Dedifferentiated amniotic fluid mesenchymal stem cell (primary cell): ENCODE results near the gene PTPN14.
A peak's percentile ranks its signal among the peaks of the same experiment; 100 is the strongest.
"Not testable (repeated sequence)": the region's sequence is repeated elsewhere in the genome, so short reads cannot be mapped to it uniquely, and the experiment has no call there.

ENCODE experiments used
- DNase-seq: peaks from one replicate; pipeline ENCODE4 v3.0.0-alpha.2; 2016; ENCODE audit errors: extremely low spot score

The PTPN14 gene

GRCh38 chr1:214541693-214542092, 9.7 kb downstream of the PTPN14 start:
- DNase-seq, result no peak

- DNase-seq, result no peak
These were observed 10.2 kb downstream of the PTPN14 start for GRCh38 chr1:214541206-214541605.

- DNase-seq, result no peak
These were observed 11.1 kb downstream of the PTPN14 start for GRCh38 chr1:214540324-214540723.

- no peak for DNase-seq
These were observed 12.9 kb downstream of the PTPN14 start for GRCh38 chr1:214538496-214538895.

GRCh38 chr1:214537872-214538473, 13.4 kb downstream of the PTPN14 start:
- DNase-seq, result no peak

GRCh38 chr1:214537219-214537618, 14.2 kb downstream of the PTPN14 start:
- no peak for DNase-seq

- DNase-seq, result no peak
These were observed 19.3 kb downstream of the PTPN14 start for GRCh38 chr1:214532070-214532469.

- DNase-seq, result peak; percentile 44
These were observed 25.8 kb downstream of the PTPN14 start for GRCh38 chr1:214525535-214526019.

GRCh38 chr1:214524824-214525223, 26.6 kb downstream of the PTPN14 start:
- peak; percentile 17 for DNase-seq

- no peak for DNase-seq
These were observed 28.1 kb downstream of the PTPN14 start for GRCh38 chr1:214523124-214523824.

GRCh38 chr1:214521458-214521857, 29.9 kb downstream of the PTPN14 start:
- not testable (repeated sequence) for DNase-seq

GRCh38 chr1:214520544-214521165, 30.7 kb downstream of the PTPN14 start:
- DNase-seq, result no peak

GRCh38 chr1:214518361-214518760, 33.0 kb downstream of the PTPN14 start:
- no peak for DNase-seq

GRCh38 chr1:214516434-214517326, 34.7 kb downstream of the PTPN14 start:
- DNase-seq, result no peak

- no peak for DNase-seq
These were observed 35.6 kb downstream of the PTPN14 start for GRCh38 chr1:214515544-214516433.

- DNase-seq, result no peak
These were observed 36.5 kb downstream of the PTPN14 start for GRCh38 chr1:214514819-214515383.

GRCh38 chr1:214514032-214514818, 37.2 kb downstream of the PTPN14 start:
- no peak for DNase-seq

- no peak for DNase-seq
These were observed 38.0 kb downstream of the PTPN14 start for GRCh38 chr1:214513394-214513793.

GRCh38 chr1:214511639-214511998, 39.8 kb downstream of the PTPN14 start:
- DNase-seq, result no peak
